NCI-H1092 (cell line): Measurements from ENCODE around the gene OSCP1.
A peak's percentile ranks its signal among the peaks of the same experiment; 100 is the strongest.

Source experiments
- DNase-seq: peaks from one replicate; lab custom pipeline; 2025; lab: John Stamatoyannopoulos, UW

Gene OSCP1

GRCh38 chr1:36472656-36473055, 22.4 kb upstream of the OSCP1 start:
- no peak for DNase-seq

GRCh38 chr1:36471830-36472641, 21.8 kb upstream of the OSCP1 start:
- DNase-seq: no peak

GRCh38 chr1:36469163-36469562, 18.9 kb upstream of the OSCP1 start:
- DNase-seq: no peak

- no peak for DNase-seq
Observed at GRCh38 chr1:36467700-36468455, 17.6 kb upstream of the OSCP1 start.

DNA sequence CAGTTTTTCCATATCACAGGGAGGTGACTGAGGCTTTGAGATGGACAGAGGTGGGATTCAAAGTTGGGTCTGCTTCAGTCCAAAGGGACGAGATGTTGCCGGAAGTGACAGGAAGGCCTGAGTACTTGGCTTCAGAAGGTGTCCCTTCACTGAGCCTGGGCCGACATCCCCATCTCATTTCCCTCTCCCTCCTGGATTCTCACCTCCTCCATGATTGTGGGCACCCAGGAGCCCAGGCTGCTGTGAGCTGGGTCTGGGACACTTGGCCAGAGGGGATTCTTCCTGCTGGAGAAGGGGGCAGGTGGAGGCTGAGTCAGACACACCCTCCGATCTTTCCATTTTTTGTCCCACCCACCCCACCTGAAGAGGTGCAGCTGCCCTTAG, 16.8 kb upstream of the OSCP1 start:
- no peak for DNase-seq

GRCh38 chr1:36466370-36467026, 16.2 kb upstream of the OSCP1 start:
- DNase-seq: no peak

DNA sequence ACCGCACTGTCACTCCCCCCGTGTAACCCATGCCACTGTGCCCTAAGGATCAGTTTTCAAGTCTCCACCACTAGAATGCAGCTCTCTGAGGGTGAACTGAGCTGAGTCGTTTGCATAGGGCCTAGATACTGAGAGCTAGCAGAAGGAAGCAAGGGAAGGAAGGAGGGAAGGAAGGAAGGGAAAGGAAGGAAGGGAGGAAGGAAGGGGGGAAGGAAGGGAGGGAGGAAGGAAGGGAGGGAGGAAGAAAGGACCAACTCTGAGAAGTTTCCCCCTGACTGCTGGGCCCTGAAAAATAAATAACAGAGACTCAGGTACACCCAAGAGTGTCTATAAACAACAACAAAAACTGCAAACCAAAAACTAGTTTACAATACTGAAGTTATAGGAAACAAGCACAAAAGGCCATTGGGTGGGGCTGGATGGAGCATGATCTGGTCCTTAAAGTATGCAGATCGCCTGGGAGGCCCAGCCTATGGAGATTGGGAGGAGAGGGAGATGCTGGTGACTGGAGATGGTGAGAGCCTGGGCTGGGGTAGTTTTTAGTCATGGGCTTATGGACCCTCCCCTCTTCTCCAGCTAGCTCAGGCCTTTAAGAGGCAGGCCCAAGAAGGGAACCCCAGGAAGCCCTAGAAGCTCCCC, 15.6 kb upstream of the OSCP1 start:
- DNase-seq: no peak

DNA sequence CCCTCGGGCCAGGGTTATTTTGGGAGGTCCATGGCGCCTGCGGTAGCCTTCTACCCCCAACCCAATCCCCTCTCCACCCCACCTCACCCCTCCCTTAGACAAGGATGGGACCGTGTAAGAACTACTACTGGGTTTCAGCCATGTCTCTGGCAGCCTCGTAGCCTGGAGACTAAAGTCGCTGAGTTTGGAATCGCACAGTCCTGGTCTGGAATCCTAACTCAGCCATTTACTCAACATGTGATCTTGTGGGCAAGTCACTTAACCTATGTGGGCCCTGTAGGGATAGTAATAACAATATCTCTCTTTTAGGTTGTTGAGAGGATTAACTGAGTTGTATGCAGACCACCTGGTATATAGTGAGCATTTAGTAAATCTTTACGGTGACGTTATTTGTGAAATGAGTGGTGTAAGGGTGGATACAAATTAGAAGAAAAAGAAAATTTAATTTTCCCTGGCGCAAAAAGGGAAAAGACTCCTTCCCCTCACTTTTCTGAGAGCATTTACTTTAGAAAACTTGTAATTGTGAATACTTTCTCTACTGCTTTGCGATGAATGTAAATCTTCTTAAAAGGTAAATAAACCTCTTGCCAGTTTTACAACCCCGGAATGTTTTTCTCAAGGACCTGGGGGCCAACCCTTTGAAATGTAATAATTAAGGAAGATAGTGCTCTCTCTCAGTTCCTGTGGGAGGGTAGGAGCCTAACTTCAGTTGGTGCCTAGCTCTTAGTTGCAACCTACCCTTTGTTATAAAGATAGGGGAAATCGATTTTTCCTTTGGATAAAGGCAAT, 14.5 kb upstream of the OSCP1 start:
- DNase-seq: peak; percentile 54

GRCh38 chr1:36463803-36464604, 13.8 kb upstream of the OSCP1 start, which contains the start of gene MRPS15:
TSS of gene MRPS15 (minus strand) at chr1:36464384. CDS start at chr1:36464275, 109 bp downstream.
- DNase-seq: peak; percentile 92

GRCh38 chr1:36463463-36463802, 13.2 kb upstream of the OSCP1 start:
- no peak for DNase-seq

GRCh38 chr1:36458910-36459309, 8.7 kb upstream of the OSCP1 start:
- DNase-seq: no peak

- DNase-seq: no peak
Observed at GRCh38 chr1:36457691-36458090, 7.4 kb upstream of the OSCP1 start.

- DNase-seq: no peak
Observed at GRCh38 chr1:36456391-36456928, 6.2 kb upstream of the OSCP1 start.

DNA sequence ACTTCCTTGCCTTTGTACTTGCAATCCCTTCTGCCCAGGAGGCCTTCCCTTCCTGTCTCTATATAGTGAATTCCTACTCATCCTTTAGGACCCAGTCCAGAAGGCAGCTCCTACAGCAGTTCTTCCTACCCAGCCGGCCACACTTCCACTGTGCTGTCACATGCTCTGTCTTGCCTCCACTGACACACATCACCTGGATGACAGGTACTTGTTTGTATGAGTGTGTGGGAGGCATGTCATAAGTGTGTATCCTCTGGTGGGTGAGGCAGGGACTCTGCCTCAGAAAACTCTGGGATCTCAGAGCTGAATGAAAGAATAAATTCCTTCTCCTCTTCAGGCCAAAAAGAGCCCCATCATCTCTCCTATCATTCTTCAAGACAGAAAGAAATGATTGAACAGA, 5.1 kb upstream of the OSCP1 start:
- DNase-seq: no peak

DNA sequence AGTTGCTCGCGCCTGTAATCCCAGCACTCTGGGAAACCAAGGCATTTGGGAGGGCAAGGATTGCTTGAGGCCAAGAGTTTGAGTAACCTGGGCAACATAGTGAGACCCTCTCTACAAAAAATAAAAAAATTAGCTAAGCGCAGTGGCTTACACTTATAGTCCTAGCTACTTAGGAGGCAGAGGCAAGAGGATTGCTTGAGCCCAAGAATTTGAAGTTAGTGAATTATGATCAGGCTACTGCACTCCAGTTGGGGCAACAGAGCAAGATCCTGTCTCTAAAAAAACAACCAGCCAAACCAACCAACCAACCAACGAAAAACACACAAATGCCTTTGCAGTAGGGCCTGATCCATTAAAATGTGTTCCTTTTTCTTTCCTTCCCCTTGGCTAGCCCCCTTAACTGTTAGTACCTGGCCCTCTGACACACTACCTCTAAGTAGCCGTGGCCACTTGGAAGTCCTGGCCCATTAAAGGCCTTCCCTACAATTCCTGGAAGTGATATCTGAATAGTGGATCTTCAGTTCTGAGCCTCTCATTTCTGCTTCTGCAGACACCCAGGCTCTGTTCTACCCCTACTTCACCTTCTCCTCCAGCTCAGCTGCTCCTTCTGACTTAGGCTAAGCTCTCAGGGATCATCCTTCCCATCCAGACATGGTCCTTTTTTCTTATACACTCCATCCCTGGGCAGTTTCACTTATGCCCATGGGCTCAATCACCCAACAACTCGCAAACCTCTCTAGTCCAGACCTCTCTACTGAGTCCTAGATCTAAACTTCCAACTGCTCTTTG, 3.5 kb upstream of the OSCP1 start:
- no peak for DNase-seq

DNA sequence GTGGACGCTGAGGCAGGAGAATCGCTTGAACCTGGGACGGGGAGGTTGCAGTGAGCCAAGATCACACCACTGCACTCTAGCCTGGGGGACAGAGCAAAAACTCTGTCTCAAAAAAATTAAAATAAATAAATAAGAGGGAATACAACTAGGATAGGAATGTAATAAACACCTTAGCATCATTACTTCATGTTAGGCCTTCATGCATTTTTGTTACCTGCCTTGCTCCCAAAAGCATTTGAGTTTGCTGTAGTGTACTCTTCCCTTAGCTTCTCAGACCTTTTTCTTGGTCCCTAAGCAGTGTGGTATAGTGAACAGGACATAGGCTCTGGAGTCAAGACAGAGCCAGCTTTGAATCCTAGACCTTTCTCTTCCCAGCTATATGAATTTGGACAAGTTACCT, 2.8 kb upstream of the OSCP1 start:
- DNase-seq: no peak

DNA sequence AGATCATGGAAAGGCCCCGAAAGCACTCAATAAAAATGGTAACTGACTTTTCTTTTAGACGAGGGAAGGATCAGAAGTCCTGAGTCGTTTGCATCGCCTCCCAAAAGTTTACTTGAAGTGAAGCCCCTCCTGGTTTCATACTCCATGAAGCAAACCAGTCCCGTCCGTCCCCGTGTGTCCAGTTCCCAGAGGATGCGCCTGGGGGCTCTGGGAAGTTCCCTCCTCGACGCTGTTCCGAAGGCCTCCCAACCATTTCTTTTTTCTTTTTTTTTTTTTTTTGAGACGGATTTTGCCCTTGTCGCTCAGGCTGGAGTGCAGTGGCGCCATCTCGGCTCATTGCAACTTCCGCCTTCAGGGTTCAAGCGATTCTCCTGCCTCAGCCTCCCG, 661 bp upstream of the OSCP1 start:
- DNase-seq: no peak

DNA sequence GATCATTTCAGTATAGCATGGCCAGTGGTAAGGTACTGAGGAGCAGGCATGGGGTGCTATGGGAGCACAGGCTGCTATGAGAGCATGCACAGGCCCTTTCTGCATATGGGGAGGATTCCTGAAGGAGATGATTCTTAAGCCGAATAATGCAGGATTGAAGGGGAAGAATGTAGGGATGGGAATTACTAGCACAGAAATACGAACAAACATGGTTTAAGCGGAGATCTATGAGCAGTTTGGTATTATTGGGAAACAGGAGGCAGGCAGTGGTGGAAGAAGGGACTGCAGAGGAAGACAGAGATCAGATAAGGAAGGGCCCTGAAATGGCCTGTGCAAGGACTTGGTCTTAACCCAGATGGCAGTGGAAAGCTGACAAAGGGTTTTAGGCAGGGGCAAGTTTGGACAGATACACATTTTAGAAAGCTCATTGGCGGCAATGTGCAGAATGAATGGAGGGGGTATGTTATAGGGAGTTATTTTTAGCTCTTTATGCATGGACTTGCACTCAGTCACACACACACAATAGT, 1.7 kb downstream of the OSCP1 start:
- DNase-seq: no peak

DNA sequence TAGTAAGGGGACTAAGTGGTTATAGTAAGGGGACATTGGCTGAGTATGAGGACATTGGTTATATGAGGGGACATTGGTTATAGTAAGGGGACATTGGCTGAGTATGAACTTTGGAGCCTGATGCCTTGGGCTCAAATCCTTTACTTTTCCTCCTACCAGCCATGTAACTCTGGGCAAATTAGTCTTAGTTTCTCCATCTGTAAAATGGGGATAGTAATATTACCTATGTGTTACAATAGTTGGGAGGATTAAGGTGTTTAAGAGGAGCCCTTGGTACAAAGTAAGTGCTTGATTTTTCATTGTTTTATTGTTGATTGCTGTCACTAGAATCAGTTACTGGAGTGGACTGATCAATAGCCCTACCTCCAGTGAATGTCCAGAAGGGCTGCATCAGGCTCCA, 2.8 kb downstream of the OSCP1 start:
- no peak for DNase-seq

GRCh38 chr1:36446746-36447145, 3.5 kb downstream of the OSCP1 start:
- DNase-seq: no peak
